Measurements from ENCODE around the gene IFNAR2.

Gene IFNAR2

DNA sequence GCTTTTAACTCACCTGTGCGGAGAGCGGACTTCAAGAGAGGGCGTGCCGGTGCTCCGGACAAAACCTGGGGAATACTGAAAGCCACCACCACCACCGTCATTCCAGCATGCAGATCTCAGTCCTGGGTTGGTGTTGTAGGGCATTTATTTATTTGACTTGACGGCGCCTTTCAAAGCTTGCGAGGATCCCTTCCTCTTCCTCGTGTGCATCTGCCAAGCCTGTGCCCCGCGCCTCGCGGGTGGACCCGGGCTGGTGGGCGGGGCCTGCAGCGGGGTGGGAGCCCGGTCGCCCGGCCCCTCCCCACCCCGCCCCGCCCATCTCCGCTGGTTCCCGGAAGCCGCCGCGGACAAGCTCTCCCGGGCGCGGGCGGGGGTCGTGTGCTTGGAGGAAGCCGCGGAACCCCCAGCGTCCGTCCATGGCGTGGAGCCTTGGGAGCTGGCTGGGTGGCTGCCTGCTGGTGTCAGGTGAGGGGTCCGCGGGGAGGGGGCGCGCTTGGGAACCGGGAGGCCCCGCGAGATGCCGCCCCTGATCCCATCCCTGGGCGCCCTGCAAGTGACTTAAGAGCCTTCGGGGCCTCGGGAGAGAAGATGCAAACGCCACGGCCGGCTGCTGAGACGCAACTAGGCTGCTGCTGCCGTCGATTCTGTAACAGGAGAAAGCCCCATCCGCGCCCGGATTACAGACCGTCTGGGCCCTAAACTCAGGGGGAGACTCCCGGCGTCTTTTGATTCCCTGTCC lies 36.5 kb downstream of the IFNAR2 start, which contains the start of gene IL10RB:
TSS of gene IL10RB (plus strand) at position 318 of the 739 bp plus-strand sequence. CDS start at position 417, 99 bp downstream.
- DNase-seq (ENCODE audit: extremely low read depth in 1 of 2, low read depth in 1 of 2): peak; percentile 41 to 47

DNA sequence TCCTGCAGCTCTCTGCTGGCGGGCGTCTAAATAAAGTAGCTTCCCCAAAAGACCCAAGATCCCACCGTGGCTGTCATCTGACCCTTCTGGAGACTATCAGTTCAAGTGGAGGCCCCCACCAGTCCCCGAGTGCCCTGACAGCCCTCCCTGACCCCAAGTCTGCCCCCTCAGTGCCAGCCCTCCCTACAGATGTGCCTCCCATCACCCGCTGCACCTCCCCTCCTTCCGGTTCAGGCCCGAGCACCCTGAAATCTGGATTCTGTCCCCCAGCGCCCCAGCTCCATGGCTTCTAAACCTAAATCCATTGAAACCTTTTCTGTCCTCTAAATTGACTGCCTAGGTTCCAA lies 37.0 kb downstream of the IFNAR2 start:
- peak in 1 of 2 donors; percentile 17 for DNase-seq (ENCODE audit: extremely low read depth in 1 of 2, low read depth in 1 of 2)

DNA sequence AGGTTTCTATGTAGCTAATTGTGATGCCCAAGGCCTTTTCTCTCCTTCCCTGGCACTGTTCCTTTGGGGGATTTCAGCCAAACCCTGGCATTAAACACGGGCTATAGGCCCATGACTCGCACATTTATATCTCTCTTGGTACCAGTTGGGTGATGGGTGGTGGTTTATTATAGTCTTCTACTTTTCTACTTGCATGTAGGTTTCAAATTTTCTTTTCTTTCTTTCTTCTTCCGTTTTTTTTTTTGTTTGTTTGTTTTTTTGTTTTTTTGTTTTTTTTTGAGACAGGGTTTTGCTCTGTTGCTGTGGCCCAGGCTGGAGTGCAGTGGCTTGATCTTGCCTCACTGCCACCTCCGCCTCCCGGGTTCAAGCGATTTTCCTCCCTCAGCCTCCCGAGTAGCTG lies 37.5 kb downstream of the IFNAR2 start:
- no peak for DNase-seq (ENCODE audit: extremely low read depth in 1 of 2, low read depth in 1 of 2)

DNA sequence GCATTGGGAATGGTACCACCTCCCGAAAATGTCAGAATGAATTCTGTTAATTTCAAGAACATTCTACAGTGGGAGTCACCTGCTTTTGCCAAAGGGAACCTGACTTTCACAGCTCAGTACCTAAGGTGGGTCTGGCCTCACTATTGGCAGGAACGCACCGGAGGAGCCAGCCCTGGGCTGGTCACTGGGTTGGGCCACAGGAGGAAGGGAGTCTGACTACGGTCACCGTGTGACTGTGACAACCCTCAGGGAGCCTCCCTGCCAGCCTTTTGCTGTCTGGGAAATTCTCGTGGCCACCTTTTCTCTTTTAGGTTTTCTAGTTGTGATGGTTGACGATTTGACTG lies 38.6 kb downstream of the IFNAR2 start:
- no peak for DNase-seq (ENCODE audit: extremely low read depth in 1 of 2, low read depth in 1 of 2)

DNA sequence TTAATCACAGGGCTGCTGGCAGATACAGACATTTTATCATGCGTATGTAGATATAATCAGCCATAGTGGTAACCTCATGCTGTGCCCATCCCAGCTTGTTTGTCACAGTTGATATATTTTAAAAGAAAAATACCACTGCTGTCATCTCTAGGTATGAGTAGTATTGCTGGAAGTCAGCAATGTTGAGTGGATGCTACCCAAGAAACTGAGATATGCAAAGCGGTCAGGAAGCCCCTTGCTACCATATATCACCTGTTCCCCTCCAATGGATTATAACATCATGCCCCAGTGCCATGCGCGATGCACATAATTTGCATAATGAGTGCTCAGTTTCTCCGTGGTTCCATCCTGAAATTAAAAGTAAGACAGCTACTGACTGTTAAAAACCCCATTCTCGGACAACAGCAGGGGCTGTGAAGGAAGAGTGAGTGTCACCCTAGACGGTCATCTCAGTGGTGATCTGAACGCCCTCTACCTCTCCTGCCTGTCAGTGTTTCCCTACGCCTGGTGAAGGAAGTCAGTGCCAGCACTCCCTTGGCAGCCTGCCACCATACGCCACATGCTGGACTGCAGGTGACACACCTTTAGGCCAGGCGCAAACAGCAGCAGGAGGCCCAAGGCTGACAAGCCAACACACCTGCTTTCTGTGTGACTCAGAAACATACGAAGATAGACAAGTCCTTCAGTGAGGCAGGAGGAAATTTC lies 39.2 kb downstream of the IFNAR2 start:
- DNase-seq (ENCODE audit: extremely low read depth in 1 of 2, low read depth in 1 of 2): peak in 1 of 2 donors; percentile 23

DNA sequence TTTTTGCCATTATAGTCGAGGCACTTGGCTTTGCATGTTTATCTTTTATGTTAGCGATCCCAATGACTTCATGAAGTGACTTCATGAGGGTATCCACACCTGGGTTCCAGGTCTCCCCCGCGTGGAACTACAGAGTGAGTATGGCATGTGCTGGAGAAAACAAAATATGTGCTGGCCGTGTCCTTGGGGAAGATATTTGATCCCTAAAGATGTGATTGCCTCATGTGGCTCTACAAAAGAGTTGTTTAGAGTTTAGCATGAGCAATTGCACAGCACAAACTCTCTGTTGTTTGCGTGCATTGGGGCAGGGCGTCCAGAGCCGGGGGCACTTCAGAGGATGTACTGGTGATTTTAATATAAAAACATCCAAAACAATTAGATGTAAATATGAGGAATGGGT lies 41.2 kb downstream of the IFNAR2 start:
- no peak for DNase-seq (ENCODE audit: extremely low read depth in 1 of 2, low read depth in 1 of 2)

DNA sequence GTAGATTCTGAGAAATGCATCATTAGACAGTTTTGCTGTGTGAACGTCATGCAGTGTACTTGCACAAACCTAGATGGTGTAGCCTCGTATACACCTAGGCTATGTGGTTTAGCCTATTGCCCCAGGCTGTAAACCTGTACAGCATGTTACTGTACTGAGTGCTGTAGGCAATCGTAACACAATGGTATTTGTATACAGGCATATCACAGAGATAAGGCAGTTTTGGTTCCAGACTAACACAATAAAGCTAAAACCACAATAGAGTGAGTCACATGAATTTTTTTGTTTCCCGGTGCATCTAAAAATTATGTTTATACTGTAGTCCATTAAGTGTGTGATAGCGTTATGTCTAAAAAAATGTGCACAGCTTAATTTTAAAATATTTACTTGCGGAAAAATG lies 43.3 kb downstream of the IFNAR2 start:
- no peak for DNase-seq (ENCODE audit: extremely low read depth in 1 of 2, low read depth in 1 of 2)

DNA sequence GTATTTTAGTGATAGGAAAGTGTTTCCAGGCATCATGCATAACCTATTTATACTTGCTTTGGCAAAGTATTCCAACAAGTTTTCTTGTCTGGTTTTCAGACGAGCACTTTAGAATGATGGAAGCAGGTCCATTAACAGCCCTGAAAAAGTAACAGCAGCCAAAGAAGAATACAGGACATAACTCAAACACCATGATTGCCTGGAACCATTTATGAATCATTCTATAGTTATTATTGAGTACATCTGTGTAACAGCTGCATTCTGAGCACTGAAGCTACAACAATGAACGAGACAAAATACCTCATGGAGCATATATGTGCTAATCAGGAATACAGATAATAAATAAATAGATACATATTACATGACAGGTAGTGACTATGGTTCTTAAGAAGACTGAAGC lies 49.0 kb downstream of the IFNAR2 start:
- no peak for DNase-seq (ENCODE audit: extremely low read depth in 1 of 2, low read depth in 1 of 2)

DNA sequence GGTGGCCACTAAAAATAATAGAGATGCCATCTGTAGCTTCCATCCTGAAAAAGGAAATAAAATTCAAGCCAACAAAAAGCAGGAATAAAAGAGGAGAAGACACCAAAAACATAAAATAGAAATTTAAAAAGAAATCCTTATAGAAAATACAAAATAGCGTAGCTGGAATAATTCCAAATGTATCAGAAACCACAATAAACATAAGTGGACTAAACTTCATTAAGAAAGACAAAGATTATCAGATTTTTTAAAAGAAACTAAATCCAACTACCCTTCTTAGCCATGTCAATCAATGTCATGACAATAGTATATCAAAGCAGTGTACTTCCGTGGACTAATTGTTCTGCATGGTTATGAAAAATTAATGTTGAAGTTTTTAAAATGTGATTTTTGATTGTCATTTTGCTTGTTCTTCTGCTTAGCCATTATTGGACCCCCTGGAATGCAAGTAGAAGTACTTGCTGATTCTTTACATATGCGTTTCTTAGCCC lies 49.6 kb downstream of the IFNAR2 start:
- no peak for DNase-seq (ENCODE audit: extremely low read depth in 1 of 2, low read depth in 1 of 2)
